Smooth muscle cell of trachea (primary cell): ENCODE measurements around the gene SPON2. TPM values are rescaled to one million over a fixed set of nuclear protein-coding genes. Genes with fewer than 3 reads are reported as not detected.

Experiments
- total RNA-seq: library from RNA; depleted of rRNA; stranded (reverse); fragments of >200 nt; gene quantifications from 2 replicates; pipeline ENCODE4 v1.2.1, GENCODE V29; 2014

The SPON2 gene
- 846 and 1,031 TPM in 2 replicates for total RNA-seq

GRCh38 chr4:1172228-1172851, at the start of gene SPON2:
Gene SPON2, minus strand, starts transcription at chr4:1172583.

Other genes with a start within 250 kb of the SPON2 start
- 69.8 and 84.0 TPM in 2 replicates for gene GAK, start 240.3 kb downstream of the SPON2 start, total RNA-seq
- 14.8 and 23.2 TPM in 2 replicates for gene TMEM175, start 240.1 kb downstream of the SPON2 start, total RNA-seq
- 17.0 and 27.8 TPM in 2 replicates for gene DGKQ, start 199.0 kb downstream of the SPON2 start, total RNA-seq
- gene IDUA, start 185.5 kb downstream of the SPON2 start, total RNA-seq, result 11.6 and 29.1 TPM in 2 replicates
- 0.33 and 0.44 TPM in 2 replicates for gene SLC26A1, start 179.2 kb downstream of the SPON2 start, total RNA-seq
- gene FGFRL1, start 161.0 kb downstream of the SPON2 start, total RNA-seq, result 12.5 and 34.4 TPM in 2 replicates
- gene RNF212, start 59.0 kb downstream of the SPON2 start, total RNA-seq, result 1.5 and 4.6 TPM in 2 replicates
- gene CTBP1, start 76.5 kb upstream of the SPON2 start, total RNA-seq, result 326 and 458 TPM in 2 replicates
- 78.1 and 81.9 TPM in 2 replicates for gene MAEA, start 117.3 kb upstream of the SPON2 start, total RNA-seq
- gene UVSSA, start 174.6 kb upstream of the SPON2 start, total RNA-seq, result 13.4 and 15.4 TPM in 2 replicates
- gene NKX1-1, start 233.9 kb upstream of the SPON2 start, total RNA-seq, result not detected in 2 replicates